Fibroblast of peridontal ligament (primary cell): ENCODE measurements around the gene ALDH1L1.

Source experiments
- DNase-seq: peaks from one replicate; pipeline ENCODE4 v3.0.0-alpha.2; 2010; ENCODE audit errors: extremely low read depth

ALDH1L1 gene

DNA sequence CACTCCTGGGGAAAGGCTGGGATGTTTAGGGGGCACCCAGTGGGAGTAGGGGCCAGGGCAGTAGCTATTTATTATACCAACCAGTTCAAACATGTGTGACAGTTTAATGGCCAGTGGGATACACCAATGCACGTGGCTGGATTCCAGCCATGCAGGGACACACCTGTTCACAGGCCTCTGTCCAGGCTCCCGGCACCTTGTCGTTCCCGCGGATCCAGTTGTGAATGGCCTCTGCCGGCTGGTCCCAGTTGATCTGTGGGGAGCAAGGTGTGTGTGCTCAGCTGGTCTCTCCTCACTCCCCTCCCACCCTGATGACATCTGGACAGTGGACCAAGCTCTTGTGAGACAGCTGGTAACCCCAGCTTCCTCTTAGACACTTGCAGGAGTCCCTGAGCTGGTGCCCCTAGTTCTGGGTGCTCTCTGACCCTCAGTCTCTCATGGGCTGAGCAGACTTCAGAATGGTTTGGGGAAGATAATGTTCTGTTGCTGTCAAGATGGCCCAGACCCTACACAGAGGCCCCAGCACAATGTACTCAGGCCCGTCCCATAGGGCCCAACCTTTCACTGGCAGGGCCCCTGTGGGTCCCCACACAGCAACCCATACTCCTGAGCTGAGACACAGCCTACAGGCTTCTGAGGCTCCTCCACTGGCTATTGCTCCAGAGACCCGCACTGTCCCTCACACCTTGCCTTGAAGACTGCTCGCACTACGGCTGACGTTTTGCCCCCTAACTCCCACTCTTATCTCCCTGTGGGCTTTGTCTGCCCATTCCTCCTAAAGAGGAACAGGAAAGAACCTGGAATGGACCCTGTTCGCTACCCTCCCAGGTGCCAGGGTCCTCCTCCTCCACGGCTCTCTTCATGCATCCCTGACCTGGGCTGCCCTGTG lies 25.8 kb downstream of the ALDH1L1 start:
- DNase-seq, result no peak

DNA sequence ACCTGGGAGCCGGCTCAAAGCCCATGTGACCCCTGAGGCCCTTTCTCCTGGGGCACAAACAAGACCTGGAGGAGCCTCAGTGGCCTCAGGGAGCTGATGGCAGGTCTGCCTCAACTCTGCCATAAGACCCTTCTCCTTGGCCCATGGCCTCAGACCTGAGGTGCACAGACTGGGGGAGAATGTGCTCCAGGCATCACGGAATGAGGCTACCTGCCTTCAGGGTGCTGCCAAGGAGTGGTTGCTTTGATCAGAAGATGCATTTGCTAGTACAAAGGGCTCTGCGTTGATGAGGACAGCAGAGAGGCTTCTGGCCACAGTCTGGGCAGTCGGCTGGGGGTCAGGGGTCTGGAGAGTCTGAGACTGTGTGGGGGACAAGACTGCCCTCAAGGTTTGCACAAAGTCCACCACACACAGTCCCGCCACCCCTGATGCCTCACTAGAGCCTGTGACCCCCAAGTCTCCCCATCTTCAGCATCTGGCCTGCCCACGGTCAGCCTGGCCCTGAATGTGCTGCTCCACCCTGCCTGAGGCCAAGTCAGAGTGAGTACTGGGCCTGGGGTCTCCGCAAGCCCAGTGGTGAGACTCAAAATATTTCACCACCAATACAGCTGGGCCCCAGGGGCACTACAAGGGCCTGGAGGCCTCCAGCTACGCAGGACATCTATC lies 26.6 kb downstream of the ALDH1L1 start:
- DNase-seq, result no peak

DNA sequence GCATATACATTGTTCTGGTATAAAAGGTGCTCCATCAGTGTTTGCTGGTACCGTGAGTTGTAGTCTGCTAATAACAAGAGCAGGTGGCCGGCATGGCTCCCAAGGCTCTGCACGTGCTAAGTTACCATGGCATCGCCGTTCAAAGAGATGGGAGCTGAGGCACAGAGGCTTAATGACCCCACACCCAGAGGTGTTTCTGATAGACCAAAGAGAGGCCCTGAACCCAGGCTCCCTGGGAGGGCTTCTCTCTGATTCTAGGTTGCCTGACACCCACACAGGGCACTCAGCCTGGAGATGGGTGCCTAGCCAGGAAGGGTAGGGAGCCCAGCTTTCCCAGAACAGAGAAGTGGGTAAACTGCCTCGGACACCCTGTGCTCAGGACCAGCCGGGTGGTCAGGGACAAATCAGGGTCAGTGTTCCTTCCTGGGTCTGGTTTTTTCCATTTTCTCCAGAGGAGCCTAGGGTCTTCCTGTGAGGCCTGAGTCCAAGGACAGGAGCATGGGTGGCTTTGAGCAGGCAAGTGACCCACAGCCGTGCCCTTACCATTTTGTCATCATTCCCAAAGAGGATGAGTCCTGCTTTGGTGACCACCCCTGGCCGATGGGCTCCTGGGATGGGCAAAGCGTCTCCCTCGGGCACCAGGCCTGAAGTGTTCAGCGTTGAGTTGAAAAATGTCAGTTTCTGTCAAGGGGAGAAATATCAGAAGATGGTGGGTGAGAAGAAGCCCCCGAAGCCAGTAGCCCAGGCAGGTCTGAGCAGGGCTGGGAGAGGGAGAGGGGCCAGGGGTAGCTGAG lies 27.3 kb downstream of the ALDH1L1 start:
- DNase-seq, result no peak

DNA sequence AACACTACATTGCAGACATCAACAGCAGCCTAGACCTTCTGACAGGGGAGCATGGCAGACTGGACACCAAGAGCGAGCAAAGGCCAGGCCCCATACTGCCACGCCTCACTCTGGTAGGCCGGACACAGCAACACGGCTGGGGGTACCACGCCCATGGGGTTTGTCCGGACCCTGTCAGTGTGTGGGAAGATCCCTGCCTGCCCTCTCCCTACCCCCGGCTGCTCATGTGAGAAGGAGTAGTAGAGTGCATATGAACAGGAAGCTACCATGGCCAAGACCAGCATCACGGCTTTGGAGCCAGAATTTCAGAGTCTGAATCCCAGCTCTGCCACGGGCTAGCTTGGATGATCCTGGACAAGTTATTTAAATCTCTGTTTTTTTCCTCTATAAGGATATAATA lies 27.9 kb downstream of the ALDH1L1 start:
- DNase-seq, result no peak

DNA sequence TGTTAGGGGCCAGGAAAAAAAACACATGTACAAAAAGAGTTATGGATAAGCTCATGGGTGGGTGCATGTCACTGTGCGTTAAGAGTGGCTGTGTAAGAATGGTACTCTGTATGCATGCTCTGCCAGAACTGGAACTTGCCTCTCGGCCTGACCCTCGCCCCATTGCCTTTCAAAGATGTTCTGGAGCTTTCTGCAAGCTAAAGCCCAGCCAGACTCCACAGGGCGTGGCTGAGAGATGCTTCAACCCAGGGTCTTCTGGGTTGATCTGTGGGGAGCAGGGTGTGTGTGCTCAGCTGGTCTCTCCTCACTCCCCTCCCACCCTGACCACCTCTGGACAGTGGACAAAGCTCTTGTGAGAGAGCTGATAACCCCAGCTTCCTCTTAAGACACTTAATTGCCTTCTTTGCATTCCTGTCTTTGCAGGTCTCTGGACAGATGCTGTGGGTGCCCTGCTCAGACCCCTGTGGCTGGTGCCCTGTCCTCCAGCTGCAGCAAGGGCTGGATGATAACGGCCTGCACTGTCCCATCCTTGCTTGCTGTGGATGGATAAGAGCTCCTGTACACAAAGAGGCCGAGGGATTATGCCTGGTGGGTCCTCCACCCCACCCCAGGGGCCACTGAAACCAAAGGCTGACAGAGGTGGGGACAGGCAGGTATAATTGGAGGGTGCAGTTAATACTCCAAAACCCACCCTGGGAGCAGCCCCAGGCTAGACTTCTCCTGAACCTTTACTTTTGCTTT lies 28.7 kb downstream of the ALDH1L1 start:
- no peak for DNase-seq

DNA sequence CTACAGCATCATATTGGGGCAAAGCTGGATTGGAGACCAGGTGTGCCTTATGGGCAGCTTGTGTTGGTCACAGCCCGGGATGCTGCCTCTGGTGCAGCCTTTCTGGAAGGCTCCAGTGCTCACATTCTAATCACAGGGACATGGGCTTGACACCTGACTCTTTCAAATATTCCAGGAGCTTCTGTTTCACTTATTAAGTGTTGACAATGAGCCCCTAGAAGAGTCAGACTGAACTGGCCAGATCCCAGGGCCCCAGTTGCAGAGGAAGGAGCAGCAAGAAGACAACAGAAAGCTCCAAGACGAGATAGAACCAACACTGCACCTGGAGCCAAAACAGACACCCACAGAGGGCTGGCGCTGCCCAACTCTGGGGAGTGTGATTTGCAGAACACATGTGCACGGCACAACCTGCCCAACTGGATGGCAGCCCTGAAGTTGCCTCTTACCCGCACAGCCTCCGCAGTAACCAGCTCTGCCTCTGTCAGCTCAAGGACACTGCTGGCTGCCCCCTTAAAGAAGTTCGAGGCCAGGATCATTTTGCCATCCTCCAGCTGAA lies 30.3 kb downstream of the ALDH1L1 start:
- no peak for DNase-seq

DNA sequence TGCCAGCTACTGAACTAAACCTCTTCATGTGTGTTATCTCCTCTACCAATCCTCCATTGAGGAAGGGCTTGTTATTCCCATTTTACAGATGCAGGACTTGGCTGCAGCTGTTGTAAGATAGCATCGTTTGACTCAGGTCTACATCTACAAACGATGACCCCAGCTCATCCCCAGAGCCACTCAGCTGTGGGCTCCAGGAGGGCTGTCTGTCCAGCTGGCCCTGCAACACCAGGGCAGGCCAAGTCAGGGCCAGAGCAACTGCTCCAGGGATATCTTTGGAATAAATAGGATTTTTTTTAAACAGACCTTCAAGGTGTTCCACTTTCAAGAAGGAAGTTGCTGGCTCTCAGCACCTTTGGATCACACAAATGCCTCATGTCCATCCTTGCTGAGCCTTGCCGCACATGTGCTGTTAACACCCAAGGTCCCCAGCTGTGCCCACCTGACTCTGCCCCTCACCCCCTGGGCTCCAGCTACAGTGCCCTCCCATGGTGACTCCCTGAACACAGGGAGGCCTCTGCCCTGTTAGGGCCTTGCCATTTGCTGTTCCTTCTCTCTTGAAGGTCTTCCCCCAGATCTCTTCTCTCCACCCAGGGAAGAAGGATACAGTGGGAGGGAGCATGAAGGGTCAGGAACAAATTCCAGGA lies 31.0 kb downstream of the ALDH1L1 start:
- no peak for DNase-seq

DNA sequence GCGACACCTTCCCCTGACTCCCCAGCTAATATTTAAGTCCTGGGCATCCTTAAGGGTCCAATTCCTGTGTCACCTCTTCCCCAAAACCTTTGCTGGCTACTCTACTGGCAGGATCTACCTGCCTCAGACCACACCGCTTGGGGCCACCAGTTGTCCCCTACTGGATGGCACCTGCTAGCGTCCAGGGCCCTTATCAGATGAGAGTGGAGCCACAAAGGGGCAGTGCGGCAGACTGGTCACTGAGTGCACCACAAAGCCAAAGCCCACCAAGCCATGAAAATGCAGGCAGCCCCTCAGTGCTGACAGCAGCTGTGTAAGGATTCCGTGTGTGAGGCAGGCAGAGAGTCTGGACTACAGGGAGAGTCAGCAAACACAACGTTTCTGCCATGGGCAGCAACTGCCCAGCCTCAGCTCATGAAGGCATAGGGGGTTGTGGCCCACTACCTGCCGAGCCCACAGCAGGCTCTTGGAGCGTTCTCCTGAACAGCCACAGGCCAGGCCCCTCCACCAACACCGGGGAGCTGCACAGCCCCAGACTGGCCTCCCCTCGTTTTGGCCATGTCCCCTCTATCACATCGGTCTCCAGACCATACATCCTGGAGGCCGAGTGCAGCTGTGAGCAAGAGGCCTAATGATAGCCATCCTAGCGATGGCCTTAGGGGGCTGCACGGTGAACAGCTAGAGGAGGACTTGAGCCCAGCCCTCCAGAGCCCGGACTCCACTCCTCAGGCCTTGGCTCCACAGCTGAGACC lies 32.3 kb downstream of the ALDH1L1 start:
- DNase-seq, result no peak

DNA sequence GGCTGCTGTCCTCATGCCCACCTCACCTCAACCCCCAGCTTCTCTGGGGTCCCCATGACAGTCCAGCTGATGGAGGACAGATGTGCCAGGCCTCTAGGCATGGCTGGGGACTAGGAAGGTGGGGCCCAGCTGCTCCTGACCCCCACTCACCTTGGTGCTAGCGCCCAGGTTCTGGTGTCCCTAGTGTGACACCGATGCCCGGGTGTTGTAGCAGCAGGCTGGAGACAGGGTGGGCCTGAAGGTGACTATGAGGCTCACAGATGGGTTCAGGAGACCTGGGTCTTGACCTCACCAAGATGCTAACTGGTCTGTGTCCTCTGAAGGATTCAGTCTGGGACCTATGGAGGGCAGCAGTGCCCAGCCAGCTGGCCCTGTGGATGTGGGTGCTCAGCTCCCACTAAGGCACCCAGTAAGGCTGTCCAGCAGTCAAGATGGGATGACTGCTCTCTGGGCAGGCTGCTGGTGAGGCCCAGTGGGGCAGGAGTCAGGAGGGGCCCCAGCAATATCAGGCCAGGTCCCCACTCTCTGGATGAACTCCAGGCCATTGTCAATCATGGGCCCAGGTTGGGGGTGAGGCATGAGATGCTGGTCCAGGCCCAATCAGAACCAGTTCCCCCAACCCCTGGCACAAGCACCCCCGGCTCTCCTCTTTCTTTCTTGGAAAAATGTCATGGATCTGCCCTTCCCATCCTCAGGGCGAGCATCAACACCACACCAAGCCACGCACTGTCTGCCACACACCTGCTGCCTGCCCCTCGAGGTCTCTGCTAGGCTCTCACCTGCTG lies 33.0 kb downstream of the ALDH1L1 start:
- DNase-seq, result no peak

DNA sequence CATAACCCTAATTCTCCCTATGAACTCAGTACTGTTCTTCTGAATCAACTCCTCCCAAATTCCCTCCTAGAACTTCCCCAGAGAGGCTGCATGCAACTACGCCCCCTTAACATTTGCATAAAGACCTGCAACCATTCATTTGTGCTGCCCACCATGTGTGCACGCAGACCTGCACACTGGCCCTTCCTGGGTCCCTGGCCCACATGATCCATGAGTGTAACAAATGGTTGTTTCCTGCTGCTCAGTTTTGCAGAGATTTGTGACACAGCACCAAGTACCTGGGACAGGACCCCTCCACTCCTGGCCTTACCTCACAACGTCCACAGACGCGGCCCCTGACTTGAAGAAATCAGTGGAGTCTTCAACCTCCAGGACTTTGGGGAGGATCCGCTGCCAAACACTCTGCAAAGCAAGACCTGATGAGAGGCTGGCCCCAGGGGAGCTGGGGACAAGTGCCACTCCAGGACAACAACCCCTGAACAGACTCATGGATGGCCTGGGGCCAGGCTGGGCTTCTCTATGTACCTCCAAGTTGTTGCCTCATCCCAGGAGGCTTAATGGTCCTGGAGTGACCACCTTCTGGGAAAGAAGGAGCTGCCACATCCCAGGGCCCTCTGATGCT lies 33.8 kb downstream of the ALDH1L1 start:
- no peak for DNase-seq

DNA sequence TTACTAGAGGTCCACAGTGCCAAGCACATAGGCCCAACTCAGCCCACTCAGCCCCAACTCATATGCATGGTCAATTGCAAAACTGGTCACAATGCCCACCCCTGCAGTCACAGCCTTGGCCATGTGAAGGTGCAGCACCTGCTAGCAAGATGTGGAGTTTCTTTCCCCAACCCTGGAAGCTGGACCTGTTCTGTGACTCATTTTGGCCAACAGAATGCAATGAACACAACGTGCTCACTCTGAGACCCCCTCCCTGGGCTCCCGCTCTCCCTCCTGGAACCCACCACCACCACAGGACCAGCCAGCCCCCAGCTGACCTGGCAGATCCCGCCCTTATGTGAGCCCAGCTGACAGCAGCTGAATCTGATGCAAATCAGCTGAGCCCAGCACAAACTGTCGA lies 34.4 kb downstream of the ALDH1L1 start:
- DNase-seq, result no peak

DNA sequence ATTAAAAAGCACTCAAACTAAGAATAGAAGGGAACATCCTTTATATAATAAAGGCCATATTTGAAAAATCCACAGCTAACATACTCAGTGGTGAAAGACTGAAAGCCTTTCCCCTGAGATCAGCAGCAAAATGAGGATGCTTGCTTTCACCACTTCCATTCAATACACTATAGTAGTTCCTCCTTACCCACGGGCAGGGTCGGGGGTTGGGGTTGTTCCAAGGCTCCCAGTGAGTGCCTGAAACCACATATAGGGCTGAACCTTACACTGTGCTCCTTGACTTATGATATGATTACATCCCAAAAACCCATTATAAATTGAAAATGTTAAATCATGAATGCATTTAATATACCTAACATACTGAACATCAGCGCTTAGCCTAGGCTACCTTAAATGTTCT lies 37.7 kb downstream of the ALDH1L1 start:
- no peak for DNase-seq

DNA sequence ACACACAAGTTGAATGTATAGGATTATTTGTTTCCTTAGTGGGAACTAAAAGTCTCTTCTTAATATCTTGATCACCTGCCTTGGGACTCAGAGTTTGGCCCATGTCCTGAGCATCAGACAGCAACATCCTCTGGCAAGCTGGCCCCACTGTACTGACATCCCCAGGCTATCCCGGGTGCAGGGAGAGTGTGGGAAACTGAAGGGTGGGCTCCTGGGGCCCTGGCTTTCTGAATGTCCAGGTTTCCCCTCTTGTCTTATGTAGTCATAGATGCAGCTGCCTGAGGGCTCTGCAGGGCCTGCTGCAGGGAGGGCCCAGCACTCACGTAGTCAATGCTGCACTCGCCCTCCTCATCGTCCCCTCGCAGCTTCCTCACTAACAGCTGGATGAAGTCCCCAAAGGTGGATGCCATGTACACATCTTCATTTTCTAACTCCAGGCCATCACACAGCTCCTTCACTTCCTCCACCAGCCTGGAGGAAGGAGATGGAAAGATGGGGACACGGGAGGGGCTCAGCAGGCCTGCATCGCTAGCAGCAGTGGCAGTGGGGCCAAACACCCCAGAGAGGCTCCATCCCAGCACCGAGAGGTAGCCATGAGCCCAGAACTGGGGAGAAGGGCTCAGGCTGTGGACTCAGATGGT lies 42.8 kb downstream of the ALDH1L1 start:
- DNase-seq, result no peak

DNA sequence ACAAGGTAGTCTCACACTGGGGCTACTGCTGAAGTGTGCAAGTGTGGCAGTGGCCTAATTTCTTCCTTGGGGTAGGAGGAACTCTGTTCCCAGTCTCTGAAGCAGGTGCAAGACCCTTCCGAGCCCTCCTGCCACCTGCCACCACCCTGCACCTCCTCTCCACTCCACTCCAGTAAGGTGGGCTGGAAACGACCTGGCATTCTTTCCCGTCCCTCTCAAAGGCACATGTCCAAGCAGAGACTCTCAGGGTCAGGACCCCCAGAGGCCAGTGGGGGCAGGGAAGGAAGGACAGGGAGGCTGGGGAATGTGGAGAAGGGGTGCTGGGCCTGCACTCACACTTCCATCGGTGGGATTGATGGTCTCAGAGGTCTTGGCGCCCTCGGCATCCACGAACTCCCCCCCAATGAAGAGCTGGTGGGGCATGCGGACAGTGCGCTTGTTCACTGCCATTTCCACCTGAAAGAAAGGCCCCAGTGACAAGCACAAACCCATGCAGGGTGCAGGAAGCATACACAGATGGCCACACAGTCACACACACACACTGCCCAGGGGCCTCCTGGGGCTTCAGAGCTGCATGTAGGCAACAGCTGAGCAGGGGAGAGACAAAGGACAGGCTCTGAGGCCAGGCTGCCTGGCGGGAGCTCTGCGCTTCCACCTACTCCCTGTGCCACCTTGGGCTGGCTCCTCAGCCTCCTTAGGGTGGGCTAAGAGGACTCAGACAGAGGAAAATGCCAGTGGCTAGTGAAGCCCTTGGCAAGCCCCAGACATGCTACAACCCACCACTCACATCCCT lies 43.8 kb downstream of the ALDH1L1 start:
- no peak for DNase-seq

DNA sequence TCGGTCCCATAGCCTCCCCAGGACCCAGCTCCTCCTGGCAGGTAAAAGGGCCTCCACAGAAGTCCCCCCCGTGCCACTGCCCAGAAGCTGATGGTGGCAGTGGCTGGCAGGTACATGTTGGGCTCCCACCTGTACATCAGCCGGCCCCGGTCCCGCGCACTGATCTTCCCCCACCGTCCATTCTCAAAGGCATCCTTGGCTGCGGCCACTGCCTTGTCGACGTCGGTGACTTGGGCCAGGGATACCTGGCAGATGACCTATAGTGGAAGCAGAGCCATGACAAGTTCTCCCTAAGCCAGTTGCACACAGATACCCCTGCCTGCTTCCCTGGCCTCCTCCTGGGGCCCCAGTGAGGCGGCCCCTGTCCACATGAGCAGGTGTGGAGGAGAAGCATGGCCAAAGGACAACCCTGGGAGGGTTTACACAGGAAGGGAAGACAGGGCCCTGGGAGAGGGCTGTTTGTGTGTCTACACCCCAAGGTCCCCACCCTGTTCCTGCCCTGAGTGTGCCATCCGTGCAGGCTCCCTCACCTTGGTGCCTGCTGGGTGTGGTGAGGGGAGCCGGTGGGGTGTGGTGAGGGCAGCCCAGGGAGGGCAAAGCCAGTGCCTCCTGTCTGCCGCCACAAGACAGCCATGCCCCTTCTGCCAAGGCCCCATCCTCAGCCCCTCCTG lies 44.8 kb downstream of the ALDH1L1 start:
- DNase-seq, result no peak

DNA sequence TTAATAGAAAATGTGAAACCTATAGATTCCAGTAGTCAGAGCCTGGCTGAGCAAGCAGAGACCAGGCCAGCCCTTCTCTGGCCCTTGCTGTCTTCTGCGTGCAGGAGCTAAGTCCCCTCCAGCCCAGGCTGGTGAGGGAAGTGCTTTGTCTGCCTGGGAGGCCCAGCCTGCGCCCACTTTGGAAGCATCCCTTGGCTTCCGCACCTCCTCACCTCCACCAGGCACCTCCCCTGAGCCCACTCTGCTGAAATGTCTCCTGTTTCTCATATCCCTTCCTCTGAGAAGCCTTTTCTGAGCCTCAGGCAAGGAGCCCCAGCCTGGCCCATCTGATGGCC lies 45.3 kb downstream of the ALDH1L1 start:
- no peak for DNase-seq
